22Rv1 (cell line): ENCODE results near the gene ANXA2R.

ENCODE experiments used
- ZFX ChIP-seq: fragments of 450-650 bp; IDR thresholded peaks from 2 replicates; pipeline ENCODE4 v1.6.1; 2017; ENCODE audit warnings: antibody characterized with exemption, borderline replicate concordance
- TF ChIP-seq, protein P1 (sequence below): fragments of 450-650 bp; IDR thresholded peaks from 2 replicates; pipeline ENCODE4 v1.5.1; 2017; ENCODE audit warnings: mild to moderate bottlenecking

DNA sequence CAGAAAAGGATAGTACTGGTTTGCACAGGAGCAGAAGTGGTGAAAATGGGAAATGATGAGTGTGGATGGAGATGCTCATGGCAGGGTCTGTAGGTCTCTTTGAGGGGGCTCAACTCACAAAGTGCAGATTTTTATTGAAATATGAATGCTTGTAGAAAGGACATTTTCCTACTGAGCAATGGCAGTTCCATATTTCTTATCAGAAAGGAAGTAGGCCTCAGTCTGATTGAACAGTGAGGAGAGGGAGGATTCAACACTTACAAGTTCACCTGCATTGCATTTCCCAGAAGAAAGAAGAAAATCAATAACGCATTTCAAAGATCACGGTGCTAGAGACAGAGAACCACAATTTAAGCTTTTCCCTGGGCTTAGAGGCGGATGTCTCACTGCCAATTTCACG, 49.2 kb downstream of the ANXA2R start:
- TF ChIP-seq, protein P1, sequence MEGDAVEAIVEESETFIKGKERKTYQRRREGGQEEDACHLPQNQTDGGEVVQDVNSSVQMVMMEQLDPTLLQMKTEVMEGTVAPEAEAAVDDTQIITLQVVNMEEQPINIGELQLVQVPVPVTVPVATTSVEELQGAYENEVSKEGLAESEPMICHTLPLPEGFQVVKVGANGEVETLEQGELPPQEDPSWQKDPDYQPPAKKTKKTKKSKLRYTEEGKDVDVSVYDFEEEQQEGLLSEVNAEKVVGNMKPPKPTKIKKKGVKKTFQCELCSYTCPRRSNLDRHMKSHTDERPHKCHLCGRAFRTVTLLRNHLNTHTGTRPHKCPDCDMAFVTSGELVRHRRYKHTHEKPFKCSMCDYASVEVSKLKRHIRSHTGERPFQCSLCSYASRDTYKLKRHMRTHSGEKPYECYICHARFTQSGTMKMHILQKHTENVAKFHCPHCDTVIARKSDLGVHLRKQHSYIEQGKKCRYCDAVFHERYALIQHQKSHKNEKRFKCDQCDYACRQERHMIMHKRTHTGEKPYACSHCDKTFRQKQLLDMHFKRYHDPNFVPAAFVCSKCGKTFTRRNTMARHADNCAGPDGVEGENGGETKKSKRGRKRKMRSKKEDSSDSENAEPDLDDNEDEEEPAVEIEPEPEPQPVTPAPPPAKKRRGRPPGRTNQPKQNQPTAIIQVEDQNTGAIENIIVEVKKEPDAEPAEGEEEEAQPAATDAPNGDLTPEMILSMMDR = no peak
- no peak for TF ChIP-seq ZFX
